Mononuclear cell (primary cell): Measurements from ENCODE around the gene KDM4C. TPM values are rescaled to one million over a fixed set of nuclear protein-coding genes. Genes with fewer than 3 reads are reported as not detected.
"Not testable (repeated sequence)": the region's sequence is repeated elsewhere in the genome, so short reads cannot be mapped to it uniquely, and the experiment has no call there.

ENCODE experiments used
- H3K27me3 ChIP-seq: 2 replicates; pipeline ENCODE4 v1.6.0; 2011; ENCODE audit warnings: low read length, control low read depth; ENCODE audit not compliant: insufficient read depth
- H3K4me1 ChIP-seq: 2 replicates; pipeline ENCODE4 v1.5.1; 2011; ENCODE audit warnings: mild to moderate bottlenecking, low read length, control low read depth; ENCODE audit not compliant: insufficient read depth
- H3K4me3 ChIP-seq: 2 replicates; pipeline ENCODE4 v1.5.1; 2011; ENCODE audit warnings: mild to moderate bottlenecking, low read length, moderate library complexity
- H3K9me3 ChIP-seq: 2 replicates; pipeline ENCODE4 v1.5.1; 2011; ENCODE audit warnings: low read depth, mild to moderate bottlenecking, control low read depth, low read length
- total RNA-seq: library from RNA; depleted of rRNA; stranded (reverse); fragments of >200 nt; gene quantifications from one replicate; pipeline ENCODE4 v1.2.3, GENCODE V29; 2012

Gene KDM4C
- total RNA-seq, 1 donor: 78.6 TPM

GRCh38 chr9:6928863-6929262 is 171.1 kb downstream of the KDM4C start:
- Histone ChIP-seq H3K9me3 (no peaks in the 10 kb centered on the region), H3K4me3 (no peak overlapping the region), H3K27me3 (no peaks in the 10 kb centered on the region), H3K4me1 (peaks cover 5% of the 10 kb centered on the region)

GRCh38 chr9:6929441-6930215 is 171.9 kb downstream of the KDM4C start:
- Histone ChIP-seq H3K4me1 (peaks cover 5% of the 10 kb centered on the region), H3K27me3 (no peaks in the 10 kb centered on the region), H3K4me3 (no peak overlapping the region), H3K9me3 (no peaks in the 10 kb centered on the region)

- no peaks in the 10 kb centered on the region for H3K9me3 ChIP-seq
- H3K4me3 ChIP-seq: no peak overlapping the region
- peaks cover 5% of the 10 kb centered on the region for H3K4me1 ChIP-seq
- H3K27me3 ChIP-seq: no peaks in the 10 kb centered on the region
Observed at GRCh38 chr9:6930827-6931226, 173.1 kb downstream of the KDM4C start.

- Histone ChIP-seq H3K4me3 (no peak overlapping the region), H3K4me1 (peaks cover 5% of the 10 kb centered on the region), H3K27me3 (no peaks in the 10 kb centered on the region), H3K9me3 (no peaks in the 10 kb centered on the region)
Observed at GRCh38 chr9:6931913-6932312, 174.1 kb downstream of the KDM4C start.

GRCh38 chr9:6936103-6936502 is 178.3 kb downstream of the KDM4C start:
- Histone ChIP-seq H3K4me3 (no peak overlapping the region), H3K4me1 (peaks cover 5% of the 10 kb centered on the region)

GRCh38 chr9:6937209-6937608 is 179.4 kb downstream of the KDM4C start:
- Histone ChIP-seq H3K9me3 (no peaks in the 10 kb centered on the region), H3K4me1 (no peaks in the 10 kb centered on the region), H3K4me3 (no peak overlapping the region), H3K27me3 (no peaks in the 10 kb centered on the region)

More at GRCh38 chr9:6936103-6936502, 178.3 kb downstream of the KDM4C start:
- Histone ChIP-seq H3K27me3 (no peaks in the 10 kb centered on the region), H3K9me3 (no peaks in the 10 kb centered on the region)

GRCh38 chr9:6938447-6938846 is 180.7 kb downstream of the KDM4C start:
- no peaks in the 10 kb centered on the region for H3K9me3 ChIP-seq
- no peaks in the 10 kb centered on the region for H3K27me3 ChIP-seq
- H3K4me1 ChIP-seq: no peaks in the 10 kb centered on the region
- H3K4me3 ChIP-seq: no peak overlapping the region

- no peak overlapping the region for H3K4me3 ChIP-seq
- no peaks in the 10 kb centered on the region for H3K9me3 ChIP-seq
- no peaks in the 10 kb centered on the region for H3K4me1 ChIP-seq
- no peaks in the 10 kb centered on the region for H3K27me3 ChIP-seq
Observed at GRCh38 chr9:6938873-6939272, 181.1 kb downstream of the KDM4C start.

- Histone ChIP-seq H3K4me1 (no peaks in the 10 kb centered on the region), H3K4me3 (no peak overlapping the region), H3K27me3 (no peaks in the 10 kb centered on the region), H3K9me3 (no peaks in the 10 kb centered on the region)
Observed at GRCh38 chr9:6941501-6941900, 183.7 kb downstream of the KDM4C start.

- Histone ChIP-seq H3K9me3 (no peaks in the 10 kb centered on the region), H3K4me3 (no peak overlapping the region), H3K27me3 (no peaks in the 10 kb centered on the region), H3K4me1 (no peaks in the 10 kb centered on the region)
Observed at GRCh38 chr9:6942406-6942805, 184.6 kb downstream of the KDM4C start.

- Histone ChIP-seq H3K9me3 (no peaks in the 10 kb centered on the region), H3K4me1 (no peaks in the 10 kb centered on the region), H3K4me3 (no peak overlapping the region), H3K27me3 (no peaks in the 10 kb centered on the region)
Observed at GRCh38 chr9:6943293-6943692, 185.5 kb downstream of the KDM4C start.

GRCh38 chr9:6944093-6944551 is 186.3 kb downstream of the KDM4C start:
- H3K4me1 ChIP-seq: no peaks in the 10 kb centered on the region
- no peaks in the 10 kb centered on the region for H3K27me3 ChIP-seq
- H3K9me3 ChIP-seq: no peaks in the 10 kb centered on the region
- H3K4me3 ChIP-seq: no peak overlapping the region

GRCh38 chr9:6944896-6945295 is 187.1 kb downstream of the KDM4C start:
- Histone ChIP-seq H3K4me3 (no peak overlapping the region), H3K27me3 (no peaks in the 10 kb centered on the region), H3K4me1 (no peaks in the 10 kb centered on the region), H3K9me3 (no peaks in the 10 kb centered on the region)

- Histone ChIP-seq H3K4me3 (no peak overlapping the region), H3K27me3 (no peaks in the 10 kb centered on the region), H3K4me1 (no peaks in the 10 kb centered on the region), H3K9me3 (no peaks in the 10 kb centered on the region)
Observed at GRCh38 chr9:6945816-6946215, 188.0 kb downstream of the KDM4C start.

- Histone ChIP-seq H3K4me1 (no peaks in the 10 kb centered on the region), H3K9me3 (no peaks in the 10 kb centered on the region), H3K27me3 (no peaks in the 10 kb centered on the region), H3K4me3 (no peak overlapping the region)
Observed at GRCh38 chr9:6946583-6947166, 188.9 kb downstream of the KDM4C start.

GRCh38 chr9:6948921-6949320 is 191.1 kb downstream of the KDM4C start:
- not testable (repeated sequence) for H3K27me3 ChIP-seq, H3K4me1 ChIP-seq, H3K4me3 ChIP-seq

More at GRCh38 chr9:6948921-6949320, 191.1 kb downstream of the KDM4C start:
- H3K9me3 ChIP-seq: not testable (repeated sequence)
